Smooth muscle cell (in vitro differentiated cells): ENCODE results near the gene NRL. TPM values are rescaled to one million over a fixed set of nuclear protein-coding genes. Genes with fewer than 3 reads are reported as not detected.

ENCODE experiments used
- DNase-seq: peaks from one replicate; lab custom pipeline; 2025; ENCODE audit not compliant: unreplicated experiment; lab: John Stamatoyannopoulos, UW
- H2AFZ ChIP-seq: fragments of 200-600 bp; sonication (generic); 2 replicates; pipeline ENCODE4 v1.6.0; 2016; ENCODE audit warnings: antibody characterized with exemption, low read depth, mild to moderate bottlenecking
- H3F3A ChIP-seq: fragments of 200-600 bp; sonication (generic); 2 replicates; pipeline ENCODE4 v1.6.0; 2017; ENCODE audit warnings: antibody characterized with exemption, low read depth
- H3K27ac ChIP-seq: fragments of 200-600 bp; sonication (generic); 2 replicates; pipeline ENCODE4 v1.5.1; 2016; ENCODE audit warnings: low read depth, mild to moderate bottlenecking
- H3K27me3 ChIP-seq: fragments of 200-600 bp; sonication (generic); 2 replicates; pipeline ENCODE4 v1.6.1; 2016; ENCODE audit warnings: low read depth, mild to moderate bottlenecking
- H3K36me3 ChIP-seq: fragments of 200-600 bp; sonication (generic); 2 replicates; pipeline ENCODE4 v1.5.1; 2016; ENCODE audit warnings: low read depth
- H3K4me1 ChIP-seq: fragments of 200-600 bp; sonication (generic); 2 replicates; pipeline ENCODE4 v1.5.1; 2016; ENCODE audit warnings: low read depth
- H3K4me2 ChIP-seq: fragments of 200-600 bp; sonication (generic); 2 replicates; pipeline ENCODE4 v1.6.0; 2016; ENCODE audit warnings: mild to moderate bottlenecking
- H3K4me3 ChIP-seq: fragments of 200-600 bp; sonication (generic); 2 replicates; pipeline ENCODE4 v1.5.1; 2016; ENCODE audit warnings: mild to moderate bottlenecking
- H3K79me2 ChIP-seq: fragments of 200-600 bp; sonication (generic); 2 replicates; pipeline ENCODE4 v1.6.0; 2016; ENCODE audit warnings: low read depth, mild to moderate bottlenecking
- H3K9ac ChIP-seq: fragments of 200-600 bp; sonication (generic); 2 replicates; pipeline ENCODE4 v1.6.0; 2016; ENCODE audit warnings: low read depth
- H3K9me3 ChIP-seq: fragments of 200-600 bp; sonication (generic); replicated peaks from 2 replicates; pipeline ENCODE4 v1.5.1; 2016; ENCODE audit warnings: low read depth
- H4K20me1 ChIP-seq: fragments of 200-600 bp; sonication (generic); 2 replicates; pipeline ENCODE4 v1.6.0; 2016; ENCODE audit warnings: low read depth
- CTCF ChIP-seq: fragments of 200-600 bp; sonication (generic); IDR thresholded peaks from 2 replicates; pipeline ENCODE4 v1.5.1; 2017; ENCODE audit warnings: borderline replicate concordance, mild to moderate bottlenecking, antibody characterized with exemption; ENCODE audit not compliant: insufficient read depth, poor library complexity, severe bottlenecking
- WGBS: methylation state at CpG from one replicate; pipeline ENCODE4 v1.1.7; 2016; ENCODE audit warnings: low lambda C conversion rate; 5-methylcytosine and 5-hydroxymethylcytosine counted together
- polyA plus RNA-seq: library from polyadenylated mRNA; unstranded; fragments of >200 nt; fragmentation: Nextera tagmentation; extraction: Ambion mirVana; gene quantifications from 2 replicates; pipeline ENCODE4 v1.2.1, GENCODE V29; 2016
- total RNA-seq: library from RNA; depleted of rRNA; stranded (reverse); fragments of >200 nt; gene quantifications from 2 replicates; pipeline ENCODE4 v1.2.3, GENCODE V29; 2014

NRL gene
- total and polyA plus RNA-seq, 2 experiments from 2014 or later: 1.3 to 1.9 TPM

- no peak overlapping the region for H3K27ac ChIP-seq
- H3K9ac ChIP-seq: no peak overlapping the region
- no peak for DNase-seq
- H3K27me3 ChIP-seq: peaks cover 30% of the 10 kb centered on the region
- no peaks in the 10 kb centered on the region for H3F3A ChIP-seq
- 88% methylated on average over 3 of the region's 3 CpGs for WGBS
- no peaks in the 10 kb centered on the region for H3K9me3 ChIP-seq
- no peak overlapping the region for H3K4me3 ChIP-seq
- H2AFZ ChIP-seq: no peak overlapping the region
- H4K20me1 ChIP-seq: no peaks in the 10 kb centered on the region
- no peak for TF ChIP-seq CTCF
- no peaks in the 10 kb centered on the region for H3K79me2 ChIP-seq
- H3K4me2 ChIP-seq: no peak overlapping the region
- peaks cover 21% of the 10 kb centered on the region for H3K4me1 ChIP-seq
- no peaks in the 10 kb centered on the region for H3K36me3 ChIP-seq
Observed at GRCh38 chr14:24083462-24083861, 31.3 kb downstream of the NRL start.

- H4K20me1 ChIP-seq: no peaks in the 10 kb centered on the region
- no peak for TF ChIP-seq CTCF
- H3K4me1 ChIP-seq: peaks cover 21% of the 10 kb centered on the region
- H3K4me3 ChIP-seq: no peak overlapping the region
- no peaks in the 10 kb centered on the region for H3K79me2 ChIP-seq
- no peak overlapping the region for H3K27ac ChIP-seq
- H3F3A ChIP-seq: no peaks in the 10 kb centered on the region
- no peaks in the 10 kb centered on the region for H3K36me3 ChIP-seq
- H3K9me3 ChIP-seq: no peaks in the 10 kb centered on the region
- no peak overlapping the region for H3K9ac ChIP-seq
- H3K27me3 ChIP-seq: peaks cover 30% of the 10 kb centered on the region
- H2AFZ ChIP-seq: no peak overlapping the region
- DNase-seq: no peak
- H3K4me2 ChIP-seq: no peak overlapping the region
- 99% methylated on average over 5 of the region's 5 CpGs for WGBS
Observed at GRCh38 chr14:24082411-24083080, 32.2 kb downstream of the NRL start.

GRCh38 chr14:24081739-24082211 is 33.0 kb downstream of the NRL start:
- Histone ChIP-seq H3K27me3 (peaks cover 30% of the 10 kb centered on the region), H3K4me2 (peak overlapping the region; percentile 92), H3K36me3 (no peaks in the 10 kb centered on the region), H3F3A (no peaks in the 10 kb centered on the region), H3K79me2 (no peaks in the 10 kb centered on the region), H3K27ac (no peak overlapping the region), H3K4me3 (peak overlapping the region; percentile 75), H2AFZ (peak overlapping the region; percentile 90), H3K9ac (no peak overlapping the region), H3K9me3 (no peaks in the 10 kb centered on the region), H4K20me1 (no peaks in the 10 kb centered on the region), H3K4me1 (peaks cover 21% of the 10 kb centered on the region)
- DNase-seq: no peak
- TF ChIP-seq CTCF: no peak
- 31% methylated on average over 14 of the region's 26 CpGs for WGBS
